Heart left ventricle (tissue), 13 donors: ENCODE measurements around the gene CXorf58.

Experiments used
- CTCF ChIP-seq, 12 donors: fragments of 200-600 bp; sonication (generic) in 4 of 12; IDR thresholded peaks; one replicate each; pipeline versions ENCODE4 v1.5.0 to v1.8.0; 2018 to 2022; ENCODE audit warnings: antibody characterized with exemption in 12 of 12, mild to moderate bottlenecking in 5 of 12
- POLR2A ChIP-seq, 2 donors: fragments of 450-650 bp; IDR thresholded peaks; one replicate each; pipeline ENCODE4 v1.6.1; 2017; ENCODE audit warnings: antibody characterized with exemption in 2 of 2, mild to moderate bottlenecking in 2 of 2, moderate library complexity in 2 of 2
- donor health status: ischemic (EF 13 %, LVEDD 7.1; RV severe dilation, severe dysfunction).
- donor health status: DM: no; HTN: yes; CAD: no.
- donor health status: DM: no; HTN: no; CAD: no.
- donor health status: ischemic (EF 25% LVEDD 6.9; RV normal size, moderate dysfunction).
- donor health status: ischemic (EF 25% LVEDD 5.7; RV mildly dilated, moderate dysfunction).
- donor health status: ischemic (EF 35%, LVEDD 5.7; RV mildly dilated, moderate dysfunction).
- donor health status: nonischemic (EF 11% LVEDD 7.7; RV severe dilation, severe dysfunction).
- donor health status: DM: yes; HTN: yes; CAD: no.
- donor health status: PGD.
- donor health status: ischemic (EF 29% LVEDD 5.4; RV normal size, mild dysfunction).
- donor health status: nonischemic (EF 23%, LVEDD 6.1; RV moderate dilation, normal function).

- no peak for TF ChIP-seq CTCF (IDR thresholded peaks at IDR 0.05)
- TF ChIP-seq POLR2A (IDR thresholded peaks at IDR 0.05) = no peak
Observed at GRCh38 chrX:23944234-23944633, 36.4 kb downstream of the CXorf58 start.
